Adrenal gland (tissue), 12 donors: ENCODE data around the gene DCHS1. TPM values are rescaled to one million over a fixed set of nuclear protein-coding genes. Genes with fewer than 3 reads are reported as not detected.

Experiments
- DNase-seq, 7 donors: peaks; one replicate each; pipeline ENCODE4 v3.0.0-alpha.2; 2019 to 2020
- H3K27ac ChIP-seq, 5 donors: fragments of 200-600 bp; sonication (generic) in 4 of 5; 1 replicate in 3 of 5; 2 replicates in 2 of 5; pipeline versions ENCODE4 v1.5.1 to v1.8.0; 2016 to 2020; ENCODE audit warnings: mild to moderate bottlenecking in 1 of 5
- H3K27me3 ChIP-seq: fragments of 200-600 bp; 2 replicates; pipeline ENCODE4 v1.8.0; 2021
- H3K36me3 ChIP-seq, 2 donors: fragments of 200-600 bp; replicated peaks in 1 of 2; 1 replicate in 1 of 2; 2 replicates in 1 of 2; pipeline versions ENCODE4 v1.5.1 to v1.8.0; 2018 to 2022
- H3K4me1 ChIP-seq, 2 donors: fragments of 200-600 bp; replicated peaks in 1 of 2; 1 replicate in 1 of 2; 2 replicates in 1 of 2; pipeline versions ENCODE4 v1.5.1 to v1.8.0; 2018 to 2021
- H3K4me3 ChIP-seq, 4 donors: fragments of 200-600 bp; sonication (generic) in 3 of 4; one replicate each; pipeline ENCODE4 v1.5.1; 2016 to 2018
- H3K9me3 ChIP-seq, 3 donors: fragments of 200-600 bp; sonication (generic) in 1 of 3; replicated peaks in 1 of 3; 1 replicate in 2 of 3; 2 replicates in 1 of 3; pipeline versions ENCODE4 v1.5.1 to v1.8.0; 2016 to 2021
- CTCF ChIP-seq, 6 experiments: fragments of 450-650 bp in 4 of 6; fragments of 200-600 bp in 2 of 6; sonication (generic) in 1 of 6; IDR thresholded peaks; 1 replicate in 5 of 6; 2 replicates in 1 of 6; pipeline versions ENCODE4 v1.5.1 to v1.8.0; 2016 to 2021; ENCODE audit warnings: antibody characterized with exemption in 6 of 6, mild to moderate bottlenecking in 2 of 6, moderate library complexity in 1 of 6
- POLR2A ChIP-seq, 2 donors: fragments of 450-650 bp; IDR thresholded peaks; one replicate each; pipeline ENCODE4 v1.6.1; 2017; ENCODE audit warnings: antibody characterized with exemption in 2 of 2, mild to moderate bottlenecking in 2 of 2, moderate library complexity in 1 of 2
- WGBS, 4 donors: extraction: QIAGEN DNeasy Blood & Tissue Kit in 2 of 4; methylation state at CpG; one replicate each; pipeline versions ENCODE4 v1.1.5 to v1.1.7; 2013 to 2017; 5-methylcytosine and 5-hydroxymethylcytosine counted together
- intact Hi-C, 2 donors: fragments of 100-400 bp; cut with DNase I; formaldehyde crosslinking; loops; one replicate each; pipeline versions ENCODE4 v1.14.1 to v1.15.0; 2022 to 2023
- polyA plus RNA-seq, 3 donors: library from polyadenylated mRNA; stranded (reverse); fragments of 200-250 nt in 2 of 3; fragments of 350-450 nt in 1 of 3; fragmentation: Illumina TruSeq in 1 of 3; extraction: RNeasy Lipid Tissue Mini Kit (QIAGEN cat#74804) in 1 of 3; gene quantifications; one replicate each; pipeline ENCODE4 v1.2.3, GENCODE V29; 2013 to 2014
- total RNA-seq, 9 donors: library from RNA; depleted of rRNA in 4 of 9; stranded (reverse); fragments of >200 nt in 4 of 9; fragments of 120-200 nt in 1 of 9; fragmentation: NEBNext Ultra II Directional in 1 of 9; extraction: Animal tissue kit (Norgen Biotek cat#: 25700) in 1 of 9; gene quantifications; one replicate each; pipeline versions ENCODE4 v1.1.0 to v1.2.4, GENCODE V29; 2013 to 2023
- donor health status: healthy with polysubstance abuse.
- donor health status: Bipolar disorder and iron deficiency.
- donor health status: DM: yes; HTN: yes; CAD: no.
- donor health status: DM: no; HTN: no; CAD: no.
- donor health status: DM: no; HTN: no; CAD: no.
- donor health status: DM: yes; HTN: yes; CAD: no.

Gene DCHS1
- total and polyA plus RNA-seq, 12 donors = 1.3 to 15.3 (median 11.3) TPM

- Histone ChIP-seq H3K4me1 (peaks cover 6 to 15% of the 10 kb centered on the region in 2 donors), H3K4me3 (peak overlapping the region; percentile 52 to 91 (median 63)), H3K27ac (peak overlapping the region; percentile 36 to 87 (median 62)), H3K9me3 (no peaks in the 10 kb centered on the region), H3K27me3 (no peaks in the 10 kb centered on the region), H3K36me3 (no peaks in the 10 kb centered on the region)
- no peak for TF ChIP-seq CTCF (IDR thresholded peaks at IDR 0.05)
- no peak for TF ChIP-seq POLR2A (IDR thresholded peaks at IDR 0.05)
- DNase-seq = no peak
- WGBS, 4 donors = 0 to 2% (median 0%) methylated on average over 9 to 10 of the region's 10 CpGs
- intact Hi-C loops = loop anchor here in 1 of 2 donors (5.0 to 10.0 kb wide), 2 partner anchors 80 to 148 kb away; partner anchors contain the start of genes ILK and RRP8
These were observed 27.0 kb upstream of the DCHS1 start for GRCh38 chr11:6682591-6682935.

DNA sequence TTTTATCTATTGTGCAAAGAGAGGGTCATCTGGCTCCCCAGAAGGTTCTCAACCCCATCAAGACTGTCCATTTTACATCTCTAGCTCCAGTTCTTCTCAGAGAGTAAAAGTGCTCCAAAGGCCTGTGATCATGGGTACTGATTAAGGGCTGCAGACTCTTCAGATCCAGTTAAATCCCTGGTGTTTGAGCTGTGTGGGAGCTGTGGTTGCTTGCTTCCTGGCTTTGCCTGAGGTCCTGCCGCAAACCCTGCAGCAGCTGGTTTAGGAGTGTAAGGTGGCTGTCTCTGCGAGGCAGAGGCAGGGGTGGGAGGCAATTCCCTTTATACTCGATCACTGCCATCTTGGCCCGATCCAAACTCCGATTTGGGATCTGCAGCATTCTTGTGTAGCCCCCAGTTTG is 26.3 kb upstream of the DCHS1 start:
- WGBS, 4 donors = 14 to 28% (median 15%) methylated on average over 4 to 5 of the region's 5 CpGs; no CpG with 5 or more reads in 1 of the 4 donors
- Histone ChIP-seq H3K27ac (peak overlapping the region in 1 of 5 donors; percentile 87), H3K27me3 (no peaks in the 10 kb centered on the region), H3K9me3 (no peaks in the 10 kb centered on the region), H3K36me3 (no peaks in the 10 kb centered on the region), H3K4me3 (peak overlapping the region in 2 of 4 donors; percentile 63 to 91), H3K4me1 (peaks cover 6 to 15% of the 10 kb centered on the region in 2 donors)
- no peak for DNase-seq
- intact Hi-C loops = loop anchor here in 1 of 2 donors (5.0 to 10.0 kb wide), 2 partner anchors 80 to 147 kb away; partner anchors contain the start of genes ILK and RRP8
- TF ChIP-seq POLR2A (IDR thresholded peaks at IDR 0.05) (no peak), CTCF (IDR thresholded peaks at IDR 0.05) (no peak)

DNA sequence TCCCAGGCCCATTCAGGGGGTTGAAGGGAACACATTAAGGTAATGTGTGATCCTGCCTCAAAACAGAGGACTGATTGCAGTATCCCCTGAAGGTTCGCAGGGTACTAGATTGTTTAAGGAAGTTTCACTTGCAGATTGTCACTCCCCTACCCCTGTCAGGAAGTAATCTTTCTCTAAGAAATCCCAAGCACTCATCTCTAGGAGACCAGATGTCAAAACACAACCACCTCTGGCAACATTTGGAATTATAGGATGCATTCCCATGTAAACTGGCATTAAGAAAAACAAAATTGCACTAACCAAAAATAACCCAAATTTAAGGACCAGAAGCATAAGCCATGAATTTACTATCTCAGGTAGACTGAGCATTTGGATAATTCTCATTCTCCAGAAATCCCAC is 25.9 kb upstream of the DCHS1 start:
- H3K4me3 ChIP-seq = no peak overlapping the region
- H3K27me3 ChIP-seq = no peaks in the 10 kb centered on the region
- 54 to 75% (median 59%) methylated on average over 1 of the region's 1 CpG for WGBS, 4 donors
- H3K4me1 ChIP-seq = peaks cover 6 to 15% of the 10 kb centered on the region in 2 donors
- TF ChIP-seq CTCF (IDR thresholded peaks at IDR 0.05) = no peak
- no peak for TF ChIP-seq POLR2A (IDR thresholded peaks at IDR 0.05)
- intact Hi-C loops = loop anchor here in 1 of 2 donors (5.0 to 10.0 kb wide), 2 partner anchors 79 to 147 kb away; partner anchors contain the start of genes ILK and RRP8
- H3K9me3 ChIP-seq = no peaks in the 10 kb centered on the region
- DNase-seq = no peak
- H3K27ac ChIP-seq = no peak overlapping the region
- H3K36me3 ChIP-seq = no peaks in the 10 kb centered on the region

- TF ChIP-seq CTCF (IDR thresholded peaks at IDR 0.05) (no peak), POLR2A (IDR thresholded peaks at IDR 0.05) (no peak)
These were observed 21.4 kb upstream of the DCHS1 start for GRCh38 chr11:6677018-6677417.

More at GRCh38 chr11:6677018-6677417, 21.4 kb upstream of the DCHS1 start:
- Histone ChIP-seq H3K4me1 (peaks cover 2 to 20% of the 10 kb centered on the region in 2 donors), H3K9me3 (no peaks in the 10 kb centered on the region), H3K27me3 (no peaks in the 10 kb centered on the region), H3K36me3 (no peaks in the 10 kb centered on the region), H3K27ac (no peak overlapping the region), H3K4me3 (no peak overlapping the region)
- intact Hi-C loops = no loop called here
- no peak for DNase-seq
- 74 to 85% (median 79%) methylated on average over 3 of the region's 3 CpGs for WGBS, 4 donors
